Body of pancreas (tissue), 4 donors: Measurements from ENCODE around the gene IFI44.

Source experiments
- POLR2A ChIP-seq, 3 donors: fragments of 450-650 bp; IDR thresholded peaks; one replicate each; pipeline ENCODE4 v1.6.1; 2016; ENCODE audit warnings: antibody characterized with exemption in 3 of 3, mild to moderate bottlenecking in 2 of 3
- TF ChIP-seq, protein P1 (sequence below), 7 experiments: fragments of 450-650 bp in 4 of 7; fragments of 200-600 bp in 3 of 7; sonication (generic) in 3 of 7; IDR thresholded peaks; one replicate each; pipeline ENCODE4 v1.5.1; 2016 to 2019; ENCODE audit warnings: antibody characterized with exemption in 7 of 7

DNA sequence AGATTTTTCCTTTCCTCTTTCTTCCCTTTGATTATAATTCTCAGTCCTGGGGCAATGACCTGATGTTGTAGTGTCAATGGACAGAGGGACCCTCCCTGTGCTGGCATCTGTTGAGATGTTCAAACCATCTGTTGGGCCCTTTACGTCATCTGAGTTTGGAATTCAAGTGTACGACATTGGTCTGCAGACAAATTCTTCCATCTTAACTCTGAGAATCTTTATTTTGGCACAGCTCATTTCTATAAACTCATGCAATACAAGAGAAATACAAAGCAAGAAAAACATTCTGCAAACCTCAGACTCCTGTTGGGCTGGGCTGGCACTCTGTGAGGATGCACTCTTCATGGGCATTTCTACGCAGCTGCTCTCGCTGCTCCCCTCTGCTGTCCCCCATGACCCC lies 54.2 kb downstream of the IFI44 start:
- TF ChIP-seq, protein P1, sequence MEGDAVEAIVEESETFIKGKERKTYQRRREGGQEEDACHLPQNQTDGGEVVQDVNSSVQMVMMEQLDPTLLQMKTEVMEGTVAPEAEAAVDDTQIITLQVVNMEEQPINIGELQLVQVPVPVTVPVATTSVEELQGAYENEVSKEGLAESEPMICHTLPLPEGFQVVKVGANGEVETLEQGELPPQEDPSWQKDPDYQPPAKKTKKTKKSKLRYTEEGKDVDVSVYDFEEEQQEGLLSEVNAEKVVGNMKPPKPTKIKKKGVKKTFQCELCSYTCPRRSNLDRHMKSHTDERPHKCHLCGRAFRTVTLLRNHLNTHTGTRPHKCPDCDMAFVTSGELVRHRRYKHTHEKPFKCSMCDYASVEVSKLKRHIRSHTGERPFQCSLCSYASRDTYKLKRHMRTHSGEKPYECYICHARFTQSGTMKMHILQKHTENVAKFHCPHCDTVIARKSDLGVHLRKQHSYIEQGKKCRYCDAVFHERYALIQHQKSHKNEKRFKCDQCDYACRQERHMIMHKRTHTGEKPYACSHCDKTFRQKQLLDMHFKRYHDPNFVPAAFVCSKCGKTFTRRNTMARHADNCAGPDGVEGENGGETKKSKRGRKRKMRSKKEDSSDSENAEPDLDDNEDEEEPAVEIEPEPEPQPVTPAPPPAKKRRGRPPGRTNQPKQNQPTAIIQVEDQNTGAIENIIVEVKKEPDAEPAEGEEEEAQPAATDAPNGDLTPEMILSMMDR (IDR thresholded peaks at IDR 0.05), result no peak
- no peak for TF ChIP-seq POLR2A (IDR thresholded peaks at IDR 0.05)
